GM19240 (cell line): Measurements from ENCODE around the gene TXNDC11.

Experiments used
- DNase-seq: peaks from one replicate; pipeline ENCODE4 v3.0.0; 2011; ENCODE audit warnings: low spot score; ENCODE audit not compliant: insufficient read length

Gene TXNDC11

GRCh38 chr16:11658896-11659708, 83.6 kb downstream of the TXNDC11 start:
- DNase-seq = no peak

GRCh38 chr16:11657556-11657955, 85.1 kb downstream of the TXNDC11 start:
- DNase-seq = no peak

GRCh38 chr16:11655655-11656054, 87.0 kb downstream of the TXNDC11 start:
- no peak for DNase-seq

- no peak for DNase-seq
Observed at GRCh38 chr16:11651796-11652195, 90.9 kb downstream of the TXNDC11 start.

- DNase-seq = no peak
Observed at GRCh38 chr16:11650641-11651591, 91.7 kb downstream of the TXNDC11 start.

- no peak for DNase-seq
Observed at GRCh38 chr16:11649276-11649675, 93.4 kb downstream of the TXNDC11 start.

- DNase-seq = no peak
Observed at GRCh38 chr16:11642765-11643116, 99.9 kb downstream of the TXNDC11 start.

GRCh38 chr16:11640987-11641817, 101.5 kb downstream of the TXNDC11 start:
- peak; percentile 59 for DNase-seq

- DNase-seq = no peak
Observed at GRCh38 chr16:11639925-11640899, 102.4 kb downstream of the TXNDC11 start.

- no peak for DNase-seq
Observed at GRCh38 chr16:11639008-11639562, 103.6 kb downstream of the TXNDC11 start.

- DNase-seq = no peak
Observed at GRCh38 chr16:11638140-11638539, 104.5 kb downstream of the TXNDC11 start.

GRCh38 chr16:11637320-11637719, 105.3 kb downstream of the TXNDC11 start:
- no peak for DNase-seq

GRCh38 chr16:11636172-11636721, 106.4 kb downstream of the TXNDC11 start:
- DNase-seq = no peak

GRCh38 chr16:11635679-11636171, 106.9 kb downstream of the TXNDC11 start:
- no peak for DNase-seq

- no peak for DNase-seq
Observed at GRCh38 chr16:11635113-11635652, 107.5 kb downstream of the TXNDC11 start.

- no peak for DNase-seq
Observed at GRCh38 chr16:11634312-11634711, 108.3 kb downstream of the TXNDC11 start.

- DNase-seq = no peak
Observed at GRCh38 chr16:11633113-11633512, 109.5 kb downstream of the TXNDC11 start.

- DNase-seq = no peak
Observed at GRCh38 chr16:11632455-11632939, 110.2 kb downstream of the TXNDC11 start.

GRCh38 chr16:11631214-11631613, 111.4 kb downstream of the TXNDC11 start:
- no peak for DNase-seq
